Stomach (tissue), 9 donors: ENCODE data around the gene IRF3. TPM values are rescaled to one million over a fixed set of nuclear protein-coding genes. Genes with fewer than 3 reads are reported as not detected.

Experiments used
- DNase-seq, 2 donors: peaks; one replicate each; pipeline versions ENCODE4 v3.0.0 to v3.0.0-alpha.2; 2013 to 2019
- H3K27ac ChIP-seq, 5 donors: fragments of 200-600 bp in 4 of 5; sonication (generic) in 4 of 5; one replicate each; pipeline ENCODE4 v1.5.1; 2013 to 2019; ENCODE audit warnings: mild to moderate bottlenecking in 1 of 5, moderate library complexity in 1 of 5
- H3K27me3 ChIP-seq, 3 donors: fragments of 200-600 bp; sonication (generic); one replicate each; pipeline ENCODE4 v1.5.1; 2017 to 2019; ENCODE audit warnings: mixed run types in 1 of 3
- H3K36me3 ChIP-seq, 4 donors: fragments of 200-600 bp; sonication (generic); 1 replicate in 3 of 4; 2 replicates in 1 of 4; pipeline ENCODE4 v1.5.1; 2016 to 2019
- H3K4me1 ChIP-seq, 4 donors: fragments of 200-600 bp; sonication (generic); one replicate each; pipeline ENCODE4 v1.5.1; 2016 to 2019
- H3K4me3 ChIP-seq, 4 donors: fragments of 200-600 bp; sonication (generic) in 3 of 4; one replicate each; pipeline ENCODE4 v1.5.1; 2016 to 2019; ENCODE audit warnings: mild to moderate bottlenecking in 1 of 4
- H3K9me3 ChIP-seq, 4 donors: fragments of 200-600 bp; sonication (generic); one replicate each; pipeline ENCODE4 v1.5.1; 2016 to 2019
- EP300 ChIP-seq: sonication (generic); formaldehyde crosslinking; IDR thresholded peaks from one replicate; pipeline ENCODE4 v1.6.1; 2017; ENCODE audit warnings: antibody characterized with exemption
- POLR2A ChIP-seq, 4 donors: fragments of 450-650 bp; IDR thresholded peaks; one replicate each; pipeline ENCODE4 v1.6.1; 2016; ENCODE audit warnings: antibody characterized with exemption in 4 of 4, control low read depth in 2 of 4, mild to moderate bottlenecking in 1 of 4, moderate library complexity in 1 of 4
- POLR2AphosphoS5 ChIP-seq, 3 donors: sonication (generic); formaldehyde crosslinking; IDR thresholded peaks; one replicate each; pipeline ENCODE4 v1.6.1; 2016; ENCODE audit warnings: antibody characterized with exemption in 3 of 3
- WGBS, 5 donors: extraction: QIAGEN DNeasy Blood & Tissue Kit in 3 of 5; methylation state at CpG; one replicate each; pipeline versions ENCODE4 v1.1.5 to v1.1.7; 2013 to 2018; 5-methylcytosine and 5-hydroxymethylcytosine counted together
- intact Hi-C: fragments of 100-400 bp; cut with DNase I; formaldehyde crosslinking; loops from one replicate; pipeline ENCODE4 v1.15.1; 2023; ENCODE audit warnings: low total_unique reads
- polyA plus RNA-seq, 3 donors: library from polyadenylated mRNA; stranded (reverse); fragments of 200-250 nt; gene quantifications; one replicate each; pipeline ENCODE4 v1.2.3, GENCODE V29; 2013
- total RNA-seq, 5 donors: library from RNA; depleted of rRNA; stranded (reverse); fragments of >200 nt; gene quantifications; one replicate each; pipeline versions ENCODE4 v1.1.0 to v1.2.3, GENCODE V29; 2014 to 2016
- TF ChIP-seq, protein P1 (sequence below), 7 experiments: fragments of 450-650 bp in 4 of 7; fragments of 200-600 bp in 3 of 7; sonication (generic) in 3 of 7; IDR thresholded peaks; one replicate each; pipeline ENCODE4 v1.5.1; 2016 to 2019; ENCODE audit warnings: antibody characterized with exemption in 7 of 7, control low read depth in 2 of 7, mild to moderate bottlenecking in 1 of 7
- donor health status: healthy with polysubstance abuse.
- donor health status: Bipolar disorder and iron deficiency.
- donor health status: healthy.

Gene IRF3
- total and polyA plus RNA-seq, 8 donors: 28.3 to 380 (median 108) TPM

DNA sequence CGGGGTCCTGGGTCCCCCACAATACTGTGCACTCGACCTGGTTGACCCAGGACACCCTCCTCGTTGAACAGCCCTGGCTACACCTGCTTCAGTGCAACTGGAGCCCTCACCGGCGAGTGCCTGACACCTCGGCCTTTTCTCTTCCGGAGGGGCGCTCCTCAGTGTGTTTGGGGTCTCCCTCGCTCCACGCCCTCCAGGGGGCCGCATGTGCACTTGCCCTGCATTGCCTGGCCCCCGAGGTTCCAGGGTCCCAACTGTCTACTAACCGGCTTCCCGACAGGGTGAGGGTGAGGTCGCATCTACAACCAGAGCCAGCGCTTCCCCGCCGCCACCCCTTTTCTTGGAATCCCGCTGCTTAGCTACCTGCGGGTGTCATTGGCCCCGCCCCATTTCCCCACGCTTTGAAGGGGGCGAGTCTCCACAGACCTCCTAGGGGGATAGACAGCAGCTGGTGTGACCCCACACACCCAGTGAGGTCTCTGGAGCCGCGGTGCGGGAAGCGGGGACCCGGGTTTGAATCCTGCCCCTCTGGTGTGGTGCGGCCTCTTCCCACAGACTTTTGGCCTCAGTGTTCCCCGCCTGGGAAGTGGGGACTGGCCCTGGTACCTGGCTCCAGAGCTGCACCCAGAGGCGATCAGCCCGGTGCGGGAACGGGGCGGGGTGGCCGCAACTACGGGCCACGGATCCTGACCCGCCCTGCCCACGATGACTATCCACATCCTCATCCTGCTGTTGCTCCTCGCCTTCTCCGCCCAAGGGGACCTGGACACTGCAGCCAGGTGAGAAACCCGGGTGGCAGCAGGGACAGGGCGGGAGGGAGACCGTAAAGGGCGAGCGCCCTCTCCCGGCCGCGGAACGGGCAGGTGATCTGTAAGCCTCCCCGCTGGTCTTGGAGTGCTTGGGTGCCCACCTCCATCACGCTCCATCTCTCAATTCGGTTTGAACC is 23.7 kb upstream of the IRF3 start, which contains the start of gene ADM5:
Gene ADM5 (plus strand): TSS at position 462 of the 946 bp plus-strand sequence. CDS start 244 bp downstream, at position 706.
- Histone ChIP-seq H3K27ac (peak within 1 kb of the TSS in 4 of 5 donors; percentile 33 to 76 (median 56)), H3K4me1 (peaks cover 25 to 42% (median 29%) of the 10 kb centered on the region in 4 donors), H3K36me3 (peaks cover 30 to 44% (median 42%) of the 10 kb centered on the region in 4 donors), H3K4me3 (peak within 1 kb of the TSS; percentile 41 to 57 (median 50)), H3K27me3 (peaks cover 0 to 40% (median 15%) of the 10 kb centered on the region in 3 donors), H3K9me3 (no peaks in the 10 kb centered on the region)
- WGBS, 5 donors: 24 to 36% (median 27%) methylated on average over 47 to 54 of the region's 54 CpGs
- no peak for TF ChIP-seq EP300
- no peak for TF ChIP-seq POLR2AphosphoS5 (IDR thresholded peaks at IDR 0.05)
- no peak for TF ChIP-seq POLR2A (IDR thresholded peaks at IDR 0.05)
- TF ChIP-seq, protein P1, sequence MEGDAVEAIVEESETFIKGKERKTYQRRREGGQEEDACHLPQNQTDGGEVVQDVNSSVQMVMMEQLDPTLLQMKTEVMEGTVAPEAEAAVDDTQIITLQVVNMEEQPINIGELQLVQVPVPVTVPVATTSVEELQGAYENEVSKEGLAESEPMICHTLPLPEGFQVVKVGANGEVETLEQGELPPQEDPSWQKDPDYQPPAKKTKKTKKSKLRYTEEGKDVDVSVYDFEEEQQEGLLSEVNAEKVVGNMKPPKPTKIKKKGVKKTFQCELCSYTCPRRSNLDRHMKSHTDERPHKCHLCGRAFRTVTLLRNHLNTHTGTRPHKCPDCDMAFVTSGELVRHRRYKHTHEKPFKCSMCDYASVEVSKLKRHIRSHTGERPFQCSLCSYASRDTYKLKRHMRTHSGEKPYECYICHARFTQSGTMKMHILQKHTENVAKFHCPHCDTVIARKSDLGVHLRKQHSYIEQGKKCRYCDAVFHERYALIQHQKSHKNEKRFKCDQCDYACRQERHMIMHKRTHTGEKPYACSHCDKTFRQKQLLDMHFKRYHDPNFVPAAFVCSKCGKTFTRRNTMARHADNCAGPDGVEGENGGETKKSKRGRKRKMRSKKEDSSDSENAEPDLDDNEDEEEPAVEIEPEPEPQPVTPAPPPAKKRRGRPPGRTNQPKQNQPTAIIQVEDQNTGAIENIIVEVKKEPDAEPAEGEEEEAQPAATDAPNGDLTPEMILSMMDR (IDR thresholded peaks at IDR 0.05): peak in 5 of 7 experiments; percentile 6 to 54 (median 41)
- DNase-seq: peak; percentile 77 to 83
- intact Hi-C loops: no loop called here

DNA sequence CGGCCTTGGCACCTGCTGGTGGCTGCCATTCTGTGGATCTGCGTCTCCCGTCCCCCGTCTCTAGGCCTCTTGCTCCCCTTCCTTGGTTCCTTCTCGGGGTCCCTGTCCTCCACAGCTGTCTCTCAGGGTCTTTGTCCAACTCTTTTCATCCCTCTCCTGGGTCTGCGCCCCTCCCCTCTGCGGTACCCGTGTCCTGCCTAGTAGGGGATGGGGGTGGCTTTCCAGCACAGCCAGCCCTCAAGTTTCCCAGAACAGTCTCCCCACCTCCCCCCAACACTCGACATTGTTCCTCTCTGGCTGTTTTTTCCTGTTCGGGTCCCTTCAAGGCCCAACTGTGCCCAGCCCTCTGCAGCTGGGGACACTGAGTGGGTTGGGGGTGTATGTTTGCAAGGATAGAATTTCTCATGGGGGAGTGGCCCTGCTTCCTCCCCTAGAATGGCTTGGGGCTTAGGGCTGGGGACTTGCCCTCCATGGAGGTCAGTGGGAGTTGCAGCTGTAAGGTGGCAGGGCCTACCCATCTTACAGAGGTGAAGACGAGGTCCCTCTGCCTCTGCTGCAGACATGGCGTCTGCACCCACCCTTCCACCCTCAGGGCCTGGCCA is 23.0 kb upstream of the IRF3 start:
- Histone ChIP-seq H3K4me1 (peaks cover 25 to 42% (median 29%) of the 10 kb centered on the region in 4 donors), H3K27ac (peak overlapping the region in 4 of 5 donors; percentile 20 to 76 (median 56)), H3K4me3 (peak overlapping the region in 2 of 4 donors; percentile 48 to 57), H3K36me3 (peaks cover 38 to 52% (median 49%) of the 10 kb centered on the region in 4 donors), H3K27me3 (peaks cover 0 to 40% (median 15%) of the 10 kb centered on the region in 3 donors), H3K9me3 (no peaks in the 10 kb centered on the region)
- intact Hi-C loops: no loop called here
- TF ChIP-seq, protein P1 (IDR thresholded peaks at IDR 0.05): no peak
- TF ChIP-seq POLR2AphosphoS5 (IDR thresholded peaks at IDR 0.05) (no peak), EP300 (no peak), POLR2A (IDR thresholded peaks at IDR 0.05) (no peak)
- DNase-seq: no peak
- WGBS, 5 donors: 68 to 77% (median 75%) methylated on average over 11 to 12 of the region's 12 CpGs

DNA sequence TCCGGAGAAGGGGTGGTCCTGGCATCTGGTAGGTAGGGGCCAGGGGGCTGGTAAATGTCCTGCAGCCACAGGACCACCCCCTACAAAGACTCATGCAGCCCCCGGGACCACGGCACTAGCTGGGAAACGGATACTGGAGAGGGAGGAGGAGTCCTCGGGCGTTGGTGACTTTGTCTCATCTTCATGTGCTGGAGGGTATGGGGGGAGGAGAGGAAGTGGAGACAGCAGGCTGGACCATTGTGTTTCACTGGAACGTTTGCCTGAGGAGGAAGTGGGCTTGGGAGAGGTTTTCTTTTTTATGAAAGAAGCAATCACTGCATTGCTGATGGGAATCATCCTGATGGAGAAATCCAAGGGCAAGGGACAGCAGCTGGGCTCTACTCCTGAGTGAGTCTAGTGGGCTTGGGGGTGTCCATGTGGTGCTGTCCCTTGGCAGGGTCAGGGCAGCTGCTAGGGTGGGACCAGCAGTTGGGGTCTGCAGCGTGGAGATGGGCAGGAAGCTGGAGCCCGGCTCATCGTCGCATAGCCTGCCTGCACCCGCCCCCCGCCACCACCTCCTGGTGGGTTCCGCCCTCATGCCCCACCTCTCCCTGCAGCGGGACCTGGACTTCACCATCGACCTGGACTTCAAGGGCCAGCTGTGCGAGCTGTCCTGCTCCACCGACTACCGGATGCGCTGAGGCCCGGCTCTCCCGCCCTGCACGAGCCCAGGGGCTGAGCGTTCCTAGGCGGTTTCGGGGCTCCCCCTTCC is 22.1 kb upstream of the IRF3 start:
- peaks cover 44 to 61% (median 58%) of the 10 kb centered on the region in 4 donors for H3K36me3 ChIP-seq
- peaks cover 0 to 40% (median 15%) of the 10 kb centered on the region in 3 donors for H3K27me3 ChIP-seq
- WGBS, 5 donors: 54 to 78% (median 67%) methylated on average over 7 to 26 of the region's 26 CpGs
- TF ChIP-seq EP300 (no peak), POLR2AphosphoS5 (IDR thresholded peaks at IDR 0.05) (no peak), POLR2A (IDR thresholded peaks at IDR 0.05) (no peak)
- TF ChIP-seq, protein P1 (IDR thresholded peaks at IDR 0.05): no peak
- peak overlapping the region in 1 of 4 donors; percentile 12 for H3K4me3 ChIP-seq
- H3K9me3 ChIP-seq: no peaks in the 10 kb centered on the region
- H3K27ac ChIP-seq: peak overlapping the region in 3 of 5 donors; percentile 20 to 58 (median 48)
- DNase-seq: peak in 1 of 2 donors; percentile 46
- intact Hi-C loops: no loop called here
- H3K4me1 ChIP-seq: peaks cover 25 to 42% (median 29%) of the 10 kb centered on the region in 4 donors
